ENCODE measurements around the gene CUL9.

GRCh38 chr6:43174263-43175112 is 7.5 kb upstream of the CUL9 start:
- peak in 1 of 3 experiments; percentile 25 for TF ChIP-seq CTCF (optimal IDR thresholded peaks at IDR 0.05 in 1 of 3, IDR thresholded peaks at IDR 0.05 in 1 of 3, conservative IDR thresholded peaks at IDR 0.05 in 1 of 3; ENCODE audit: extremely low read depth in 1 of 3, insufficient read depth in 2 of 3, low read length in 3 of 3)
- TF ChIP-seq EZH2 (IDR thresholded peaks at IDR 0.05; ENCODE audit: low read length): no peak
